Activated CD4-positive, alpha-beta T cell treated with anti-CD3 and anti-CD28 coated beads, Interleukin-2, amount 50 U/mL, for 48 hours (primary cell): ENCODE data around the gene NPAS1.
A peak's percentile ranks its signal among the peaks of the same experiment; 100 is the strongest.
"Not testable (repeated sequence)": the region's sequence is repeated elsewhere in the genome, so short reads cannot be mapped to it uniquely, and the experiment has no call there.

Experiments
- DNase-seq, 2 experiments: peaks; one replicate each; pipeline ENCODE4 v3.0.0-alpha.2; 2020

NPAS1 gene

DNA sequence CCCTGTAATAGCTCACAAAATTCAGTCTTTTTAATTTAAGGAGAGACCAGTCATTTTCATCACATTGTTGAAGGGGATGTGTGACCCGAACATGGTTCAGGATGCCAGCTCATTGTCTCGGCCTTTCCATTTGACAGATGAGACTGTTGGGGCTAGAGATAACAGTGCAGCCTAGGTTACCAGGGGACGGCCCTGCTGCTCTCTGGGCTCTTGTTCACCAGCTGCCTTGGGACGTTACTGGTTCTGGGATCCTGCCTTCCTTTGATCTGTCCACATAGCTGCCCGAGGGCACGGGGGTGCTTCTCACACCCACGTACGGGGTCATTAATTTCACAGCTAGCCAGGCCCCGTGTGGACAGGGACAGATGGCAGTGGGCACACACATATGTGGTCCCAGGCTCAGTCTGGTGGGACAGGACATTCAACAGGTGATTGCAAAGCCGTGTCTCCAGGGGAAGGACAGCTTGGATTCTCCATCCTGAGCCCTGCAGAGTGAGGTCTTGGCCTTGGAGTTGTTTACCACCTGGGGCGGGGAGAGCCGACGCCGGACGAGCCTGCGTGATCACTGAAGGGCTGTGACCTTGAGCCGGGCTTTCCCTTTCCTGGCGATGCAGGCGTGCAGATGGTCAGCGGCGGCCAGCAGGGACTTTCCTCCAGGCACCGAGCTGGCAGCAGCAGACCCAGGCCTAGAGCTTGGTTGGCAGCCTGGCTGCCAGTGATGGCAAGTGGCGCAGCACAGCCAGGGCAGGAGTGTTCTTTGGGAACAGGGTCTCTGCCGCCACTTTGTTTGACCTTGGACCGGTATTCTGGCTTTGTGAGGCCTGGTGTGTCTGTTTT is 26.7 kb upstream of the NPAS1 start:
- no peak for DNase-seq

GRCh38 chr19:46993622-46994021 is 26.0 kb upstream of the NPAS1 start:
- no peak for DNase-seq

DNA sequence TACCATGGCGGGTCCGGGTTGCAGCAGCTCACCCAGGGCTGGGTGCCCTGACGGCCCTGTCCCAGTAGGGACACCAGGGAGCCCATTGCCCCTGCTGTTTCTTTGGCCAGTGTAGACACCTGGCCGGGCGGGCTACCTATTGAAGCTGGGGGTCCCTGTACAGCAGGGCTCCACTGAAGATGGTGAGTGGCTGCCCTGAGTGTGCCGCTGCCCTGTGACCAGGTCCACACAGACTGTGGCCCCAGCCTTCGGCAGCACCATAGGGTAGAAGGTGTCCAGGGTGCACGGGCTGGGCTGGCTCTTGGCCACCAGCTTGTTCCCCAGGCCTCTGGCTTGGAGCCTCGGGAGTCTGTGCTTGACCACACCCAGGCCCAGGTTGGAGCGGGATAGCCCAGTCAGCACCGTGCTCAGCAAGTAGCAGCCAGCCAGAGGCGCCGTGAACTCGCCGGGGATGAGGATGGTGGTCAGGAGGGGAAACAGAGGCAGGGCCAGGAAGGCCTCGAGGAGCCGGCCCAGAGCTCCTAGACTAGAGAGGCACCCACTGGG is 25.4 kb upstream of the NPAS1 start:
- no peak for DNase-seq

- DNase-seq: no peak
Measured at GRCh38 chr19:46995492-46995891, 24.1 kb upstream of the NPAS1 start.

DNA sequence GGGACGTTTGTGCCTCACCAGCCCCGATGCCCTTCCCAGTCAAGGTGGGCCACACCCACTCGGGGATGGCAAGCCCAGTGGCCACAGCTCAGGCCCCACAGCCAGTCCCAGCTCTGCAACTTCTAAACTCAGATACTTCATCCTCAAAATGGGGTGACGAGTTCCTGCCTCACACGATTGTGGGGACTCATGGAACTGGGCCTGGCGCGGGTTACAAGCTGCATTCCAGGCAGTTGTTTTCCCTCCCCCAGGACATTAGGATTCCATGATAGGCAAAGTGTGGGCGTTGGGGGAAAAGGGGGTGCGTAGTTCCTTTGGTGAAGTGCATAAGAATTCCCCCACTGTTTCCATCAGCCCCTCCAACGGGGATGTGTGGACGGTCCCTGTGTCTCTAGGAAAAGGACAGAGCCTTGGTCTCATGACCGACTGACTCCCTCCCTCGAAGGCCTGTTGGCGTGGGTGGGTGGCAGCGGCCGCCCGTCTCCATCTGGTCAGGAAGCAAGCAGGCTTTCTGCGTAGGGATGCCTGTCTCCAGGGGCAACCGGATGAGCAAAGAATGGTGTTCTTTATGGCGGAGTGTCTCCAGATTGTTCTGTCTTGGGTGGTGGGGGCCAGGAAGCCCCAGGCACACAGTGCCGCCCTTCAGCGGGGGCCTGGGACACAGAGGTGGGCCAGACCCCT is 21.1 kb upstream of the NPAS1 start:
- no peak for DNase-seq

DNA sequence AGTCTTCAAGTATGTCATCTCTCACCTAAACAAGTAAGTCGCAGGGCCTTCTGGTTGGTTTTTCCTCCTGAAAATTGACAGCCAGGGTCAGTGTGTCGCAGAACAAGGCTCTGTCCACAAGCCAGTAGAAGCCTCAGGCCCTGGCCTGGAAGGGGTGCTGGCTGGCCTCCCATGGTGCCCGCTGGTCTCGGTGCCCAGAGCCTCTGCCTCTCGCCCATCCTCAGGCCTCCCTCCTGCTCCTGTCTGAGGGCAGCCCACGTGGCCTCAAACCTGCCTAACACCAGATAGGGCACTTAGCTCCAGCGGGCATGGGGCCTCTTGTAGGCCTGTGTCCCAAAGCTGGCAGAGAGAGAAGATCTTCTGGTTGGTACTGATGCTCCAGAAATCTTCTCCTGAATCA is 20.3 kb upstream of the NPAS1 start:
- DNase-seq: no peak

GRCh38 chr19:46999878-47000277 is 19.8 kb upstream of the NPAS1 start:
- DNase-seq: no peak

DNA sequence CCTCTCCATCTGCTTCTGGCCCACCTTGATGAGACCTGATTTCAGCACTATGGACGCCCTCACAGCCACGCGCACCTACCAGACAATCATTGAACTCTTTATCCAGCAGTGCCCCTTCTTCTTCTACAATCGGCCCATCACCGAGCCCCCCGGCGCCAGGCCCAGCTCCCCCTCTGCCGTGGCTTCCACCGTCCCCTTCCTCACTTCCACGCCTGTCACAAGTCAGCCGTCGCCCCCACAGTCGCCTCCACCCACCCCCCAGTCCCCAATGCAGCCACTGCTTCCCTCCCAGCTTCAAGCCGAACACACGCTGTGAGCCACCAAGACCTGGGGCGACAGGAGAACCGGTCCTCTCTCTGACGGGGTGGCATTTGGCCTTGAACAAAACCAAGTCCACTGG is 19.3 kb upstream of the NPAS1 start:
- no peak for DNase-seq

- DNase-seq: no peak
Measured at GRCh38 chr19:47001584-47001983, 18.1 kb upstream of the NPAS1 start.

DNA sequence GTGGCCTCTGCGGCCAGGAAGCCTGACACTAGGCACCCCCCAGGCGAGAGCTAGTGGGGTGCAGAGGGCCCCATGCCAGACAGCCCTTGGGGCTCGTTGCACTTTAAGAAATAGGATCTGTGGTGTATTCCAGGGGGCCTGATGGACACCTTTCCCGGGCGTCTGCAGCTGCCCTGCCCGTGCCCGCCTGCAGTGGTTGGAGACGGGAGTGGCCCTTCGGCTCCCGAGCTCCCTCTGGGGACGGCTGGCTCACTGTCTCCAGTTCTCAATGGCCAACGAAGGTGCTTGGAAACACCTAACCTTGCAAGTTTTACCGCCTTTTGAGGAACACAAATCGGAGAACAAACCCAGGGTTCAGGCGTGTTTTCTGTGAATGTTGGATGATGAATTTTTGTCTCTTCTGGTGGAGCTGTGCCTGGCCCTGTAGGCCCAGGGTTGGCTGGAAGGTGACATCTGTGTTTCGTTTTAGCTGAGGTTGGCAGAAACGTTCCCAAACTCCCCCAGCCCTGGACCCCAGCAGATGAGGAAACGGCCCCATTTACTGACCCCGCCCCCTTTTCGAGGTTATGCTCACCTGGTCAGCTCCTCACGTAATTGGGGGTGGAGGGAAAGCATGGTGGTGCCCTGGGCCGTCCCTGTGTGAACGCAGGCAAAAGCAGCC is 17.4 kb upstream of the NPAS1 start:
- DNase-seq: no peak

DNA sequence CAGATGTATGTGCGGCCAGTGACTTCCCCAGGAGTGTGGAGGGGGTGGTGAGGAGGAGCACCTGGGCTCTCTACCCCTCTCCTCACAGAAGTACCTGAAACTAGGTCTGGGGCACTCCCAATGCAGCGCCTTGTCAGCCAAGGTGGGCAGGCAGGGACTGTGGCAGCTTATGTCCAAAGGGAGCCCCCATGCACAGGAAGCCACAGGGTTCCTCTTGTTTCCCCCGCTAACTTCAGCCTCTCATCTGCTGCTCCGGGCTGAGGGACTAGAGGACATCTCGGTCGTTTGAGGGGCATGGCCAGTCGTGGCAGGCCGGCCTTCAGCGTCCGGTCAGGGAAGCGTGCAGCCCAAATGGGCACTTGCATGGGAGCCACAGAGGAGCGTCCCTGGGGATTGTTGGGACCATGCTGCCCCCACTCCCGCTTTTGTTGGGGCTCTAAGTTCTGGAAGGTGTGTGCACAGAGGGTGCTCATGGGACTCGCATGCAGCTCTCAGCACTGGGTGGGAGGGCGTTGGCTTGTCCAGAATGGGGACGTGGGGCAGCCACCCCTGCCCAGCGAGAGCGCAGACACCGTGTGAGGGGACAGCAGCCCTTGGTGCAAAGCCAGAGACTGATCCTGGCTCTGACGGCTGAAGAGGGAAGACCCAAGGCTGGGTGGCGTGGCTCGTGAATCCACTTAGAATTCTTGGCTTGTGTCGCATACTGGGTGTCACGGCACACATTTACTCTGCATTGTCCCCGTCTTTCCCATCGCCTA is 16.6 kb upstream of the NPAS1 start:
- DNase-seq: no peak

GRCh38 chr19:47003611-47004465 is 15.8 kb upstream of the NPAS1 start:
- DNase-seq: no peak

- no peak for DNase-seq
Measured at GRCh38 chr19:47005164-47005641, 14.4 kb upstream of the NPAS1 start.

DNA sequence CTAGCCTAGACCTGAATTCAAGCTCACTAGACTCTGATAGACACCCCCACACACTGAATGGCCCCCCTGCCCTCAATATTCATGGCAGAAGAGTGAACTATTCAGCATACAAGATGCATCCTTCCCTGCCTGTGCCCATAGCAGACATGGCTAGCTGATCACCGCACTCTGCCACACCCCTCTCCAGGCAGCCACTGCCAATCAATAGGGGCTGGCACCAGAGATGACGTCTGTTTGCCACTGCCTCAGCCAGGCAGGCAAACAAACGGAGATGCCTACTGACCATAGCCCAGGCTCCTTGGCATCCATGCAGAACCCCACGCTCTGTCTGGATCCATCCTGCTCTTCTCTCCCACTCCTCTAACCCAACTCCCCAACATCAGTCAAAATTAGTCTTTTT is 13.8 kb upstream of the NPAS1 start:
- no peak for DNase-seq

DNA sequence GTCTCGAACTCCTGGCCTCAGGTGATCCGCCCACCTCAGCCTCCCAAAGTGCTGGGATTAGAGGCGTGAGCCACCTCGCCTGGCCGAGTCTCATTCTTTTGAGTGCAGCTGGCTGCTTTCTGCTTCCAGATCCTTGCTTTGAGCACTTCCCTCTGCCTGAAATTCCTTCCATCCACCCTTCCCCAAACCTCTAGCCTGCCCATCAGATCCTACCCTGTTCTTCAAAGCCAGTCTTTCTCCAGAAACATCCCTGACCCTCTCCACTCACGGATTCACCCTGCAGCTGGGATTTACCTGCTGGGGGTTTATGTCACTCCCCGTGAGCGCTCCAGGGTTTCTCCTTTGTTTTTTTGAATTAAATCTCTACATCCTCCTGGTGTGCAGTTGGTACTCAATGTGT is 13.1 kb upstream of the NPAS1 start:
- DNase-seq: no peak

- DNase-seq: not testable (repeated sequence)
Measured at GRCh38 chr19:47010549-47010948, 9.1 kb upstream of the NPAS1 start.

GRCh38 chr19:47012617-47013016 is 7.0 kb upstream of the NPAS1 start:
- no peak for DNase-seq

DNA sequence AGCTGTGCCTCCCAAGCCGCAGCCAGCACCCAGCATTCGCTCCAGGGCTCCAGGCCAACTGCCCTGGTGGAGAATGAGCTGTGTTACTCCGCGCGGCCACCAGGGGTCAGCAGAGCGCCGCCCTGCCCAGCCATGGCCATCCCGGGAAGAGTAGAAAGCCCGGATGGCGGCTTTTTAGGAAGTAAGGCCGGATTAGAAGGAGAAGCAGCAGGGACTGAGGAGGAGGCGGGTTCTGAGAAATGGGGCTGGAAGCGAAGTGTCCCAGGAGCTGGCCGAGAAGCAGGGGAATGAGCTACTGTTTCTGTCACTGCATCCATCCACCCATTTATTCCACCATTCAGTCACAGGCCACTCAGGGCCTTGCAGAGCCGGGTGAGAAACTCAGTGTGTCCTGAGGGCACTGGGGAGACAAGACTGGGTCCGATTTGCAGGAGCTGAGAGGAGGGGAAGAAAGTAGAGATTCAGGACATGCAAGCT is 6.6 kb upstream of the NPAS1 start:
- DNase-seq: peak; percentile 76 to 79

- no peak for DNase-seq
Measured at GRCh38 chr19:47018923-47019322, 714 bp upstream of the NPAS1 start.

GRCh38 chr19:47020132-47020805 is 632 bp downstream of the NPAS1 start:
- DNase-seq: no peak

DNA sequence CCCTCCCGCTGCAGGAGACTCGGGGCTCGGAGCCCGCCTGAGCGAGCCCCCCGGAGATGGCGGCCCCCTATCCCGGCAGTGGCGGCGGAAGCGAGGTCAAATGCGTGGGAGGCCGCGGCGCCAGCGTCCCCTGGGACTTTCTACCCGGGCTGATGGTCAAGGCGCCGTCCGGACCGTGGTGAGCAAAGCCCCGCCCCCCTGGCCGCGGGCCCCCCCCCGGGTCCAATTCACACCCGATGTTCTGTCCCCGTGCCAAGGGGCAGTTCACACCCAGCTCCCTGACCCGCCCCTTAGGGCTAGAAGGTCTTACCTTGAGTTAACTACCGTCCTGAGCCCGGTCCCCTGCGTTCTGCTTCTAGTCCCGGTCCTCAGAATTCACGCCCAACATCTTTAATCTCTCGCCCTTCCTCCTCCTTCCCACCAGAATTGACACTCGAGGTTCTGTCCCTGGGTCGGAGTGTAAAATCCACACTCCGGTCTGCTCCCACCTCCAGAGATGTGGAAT is 1.4 kb downstream of the NPAS1 start:
- no peak for DNase-seq
